Measurements from ENCODE around the gene STK38. TPM values are rescaled to one million over a fixed set of nuclear protein-coding genes. Genes with fewer than 3 reads are reported as not detected.

Gene STK38
- total RNA-seq, 1 experiment from 2014 or later = 27.5 TPM

DNA sequence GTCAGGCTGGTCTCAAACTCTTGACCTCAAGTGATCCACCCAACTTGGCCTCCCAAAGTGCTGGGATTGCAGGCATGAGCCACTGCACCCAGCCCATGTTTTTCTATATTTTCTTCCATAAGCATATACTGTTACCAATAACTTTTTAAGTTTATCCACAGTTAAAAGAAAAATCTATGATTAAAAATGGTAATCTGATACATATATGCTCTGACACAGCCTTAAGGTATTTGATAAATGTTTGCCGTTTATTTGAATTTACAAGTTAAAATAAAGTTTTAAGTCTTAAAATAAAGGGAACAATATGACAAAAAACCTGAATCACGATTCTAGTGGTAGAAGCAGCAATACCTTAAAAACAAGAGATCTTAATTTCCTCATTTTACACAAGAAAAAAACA, 5.2 kb downstream of the STK38 start:
- Mint-ChIP-seq H3K27me3 (ENCODE audit: insufficient read depth, unreplicated experiment) (no peaks in the 10 kb centered on the region), H3K27ac (ENCODE audit: unreplicated experiment) (no peak overlapping the region), H3K9me3 (ENCODE audit: unreplicated experiment) (no peaks in the 10 kb centered on the region), H3K4me1 (ENCODE audit: low read depth, unreplicated experiment) (peaks cover 8% of the 10 kb centered on the region), H3K4me3 (ENCODE audit: unreplicated experiment) (no peak overlapping the region), H3K36me3 (ENCODE audit: insufficient read depth, unreplicated experiment) (peaks cover 38% of the 10 kb centered on the region)
- H3K9me3 ChIP-seq = no peaks in the 10 kb centered on the region
- ChIA-PET CTCF (interaction anchor here (0.7 kb wide), 1 partner anchor 14 kb away, joined by 3 read pairs; no protein-coding TSS in a partner anchor), POLR2A (interaction anchor here (0.7 kb wide), 1 partner anchor 781 kb away, joined by 4 read pairs; no protein-coding TSS in a partner anchor)
- H3K36me3 ChIP-seq (ENCODE audit: control insufficient read depth, insufficient read depth, low read length) = no peaks in the 10 kb centered on the region
- intact Hi-C loops (cut with micrococcal nuclease; ENCODE audit: unreplicated experiment) = no loop called here
- peaks cover 6% of the 10 kb centered on the region; the same call in 1 of the 2 replicates for H3K4me1 ChIP-seq
- no peak for DNase-seq
- H3K4me3 ChIP-seq (ENCODE audit: low read depth, low read length) = no peak overlapping the region
- BruUV-seq (replicated peaks) = no TSS peak
- TF ChIP-seq, protein P1, sequence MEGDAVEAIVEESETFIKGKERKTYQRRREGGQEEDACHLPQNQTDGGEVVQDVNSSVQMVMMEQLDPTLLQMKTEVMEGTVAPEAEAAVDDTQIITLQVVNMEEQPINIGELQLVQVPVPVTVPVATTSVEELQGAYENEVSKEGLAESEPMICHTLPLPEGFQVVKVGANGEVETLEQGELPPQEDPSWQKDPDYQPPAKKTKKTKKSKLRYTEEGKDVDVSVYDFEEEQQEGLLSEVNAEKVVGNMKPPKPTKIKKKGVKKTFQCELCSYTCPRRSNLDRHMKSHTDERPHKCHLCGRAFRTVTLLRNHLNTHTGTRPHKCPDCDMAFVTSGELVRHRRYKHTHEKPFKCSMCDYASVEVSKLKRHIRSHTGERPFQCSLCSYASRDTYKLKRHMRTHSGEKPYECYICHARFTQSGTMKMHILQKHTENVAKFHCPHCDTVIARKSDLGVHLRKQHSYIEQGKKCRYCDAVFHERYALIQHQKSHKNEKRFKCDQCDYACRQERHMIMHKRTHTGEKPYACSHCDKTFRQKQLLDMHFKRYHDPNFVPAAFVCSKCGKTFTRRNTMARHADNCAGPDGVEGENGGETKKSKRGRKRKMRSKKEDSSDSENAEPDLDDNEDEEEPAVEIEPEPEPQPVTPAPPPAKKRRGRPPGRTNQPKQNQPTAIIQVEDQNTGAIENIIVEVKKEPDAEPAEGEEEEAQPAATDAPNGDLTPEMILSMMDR (IDR thresholded peaks at IDR 0.05; ENCODE audit: insufficient read depth in 1 of 2, low read depth in 1 of 2, low read length in 1 of 2, severe bottlenecking in 1 of 2, unreplicated experiment in 1 of 2) = no peak
- no peaks in the 10 kb centered on the region for H3K27me3 ChIP-seq (replicated peaks; ENCODE audit: control insufficient read depth, insufficient read depth, low read length)

DNA sequence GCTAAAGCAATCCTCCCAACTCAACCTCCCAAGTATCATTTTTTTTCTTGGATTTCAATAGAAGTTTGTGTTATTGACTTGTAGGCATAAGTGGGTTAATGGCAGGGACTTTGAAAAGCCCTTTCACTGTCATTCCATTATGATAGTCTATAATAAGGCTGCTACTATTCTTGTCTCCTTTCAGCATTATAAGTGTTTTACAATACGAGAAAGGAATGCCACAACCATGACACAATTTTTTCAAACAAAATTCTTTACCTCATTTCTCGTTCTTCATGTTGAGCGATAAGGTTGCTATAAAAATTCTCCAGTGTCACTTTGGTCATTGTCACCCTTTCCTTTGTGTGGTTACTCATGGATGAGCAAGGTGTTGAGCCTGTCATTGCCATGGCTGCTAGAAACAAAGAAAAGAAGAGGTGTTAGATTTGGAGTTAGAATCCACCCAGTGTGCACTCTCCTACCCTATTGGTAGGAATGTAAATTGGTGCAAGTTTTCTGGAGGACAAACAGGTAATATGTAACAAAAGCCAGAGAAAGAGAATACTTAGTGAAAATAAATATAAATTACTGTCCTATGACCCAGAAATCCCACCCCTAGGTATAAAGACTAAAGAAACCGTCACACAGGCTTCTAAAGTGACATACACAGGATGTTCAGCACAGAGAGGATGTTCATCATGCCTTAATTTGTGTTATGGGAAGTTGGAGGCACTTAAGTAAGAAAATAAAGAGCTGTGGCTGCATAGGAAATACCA, 7.3 kb downstream of the STK38 start:
- no peak overlapping the region for H3K27ac Mint-ChIP-seq (ENCODE audit: unreplicated experiment)
- ChIA-PET POLR2A (no interaction called here), CTCF (no interaction called here)
- no peaks in the 10 kb centered on the region for H3K9me3 Mint-ChIP-seq (ENCODE audit: unreplicated experiment)
- intact Hi-C loops (cut with micrococcal nuclease; ENCODE audit: unreplicated experiment) = no loop called here
- H3K36me3 Mint-ChIP-seq (ENCODE audit: insufficient read depth, unreplicated experiment) = peaks cover 38% of the 10 kb centered on the region
- Histone ChIP-seq H3K4me1 (no peaks in the 10 kb centered on the region), H3K36me3 (ENCODE audit: control insufficient read depth, insufficient read depth, low read length) (no peaks in the 10 kb centered on the region), H3K9me3 (no peaks in the 10 kb centered on the region), H3K27me3 (replicated peaks; ENCODE audit: control insufficient read depth, insufficient read depth, low read length) (no peaks in the 10 kb centered on the region), H3K4me3 (ENCODE audit: low read depth, low read length) (no peak overlapping the region)
- TF ChIP-seq, protein P1 (IDR thresholded peaks at IDR 0.05; ENCODE audit: insufficient read depth in 1 of 2, low read depth in 1 of 2, low read length in 1 of 2, severe bottlenecking in 1 of 2, unreplicated experiment in 1 of 2) = peak in 1 of 2 experiments; percentile 7
- H3K4me3 Mint-ChIP-seq (ENCODE audit: unreplicated experiment) = no peak overlapping the region
- DNase-seq = peak in 1 of 2 experiments; percentile 15
- H3K27me3 Mint-ChIP-seq (ENCODE audit: insufficient read depth, unreplicated experiment) = no peaks in the 10 kb centered on the region
- no TSS peak for BruUV-seq (replicated peaks)
- H3K4me1 Mint-ChIP-seq (ENCODE audit: low read depth, unreplicated experiment) = no peaks in the 10 kb centered on the region

DNA sequence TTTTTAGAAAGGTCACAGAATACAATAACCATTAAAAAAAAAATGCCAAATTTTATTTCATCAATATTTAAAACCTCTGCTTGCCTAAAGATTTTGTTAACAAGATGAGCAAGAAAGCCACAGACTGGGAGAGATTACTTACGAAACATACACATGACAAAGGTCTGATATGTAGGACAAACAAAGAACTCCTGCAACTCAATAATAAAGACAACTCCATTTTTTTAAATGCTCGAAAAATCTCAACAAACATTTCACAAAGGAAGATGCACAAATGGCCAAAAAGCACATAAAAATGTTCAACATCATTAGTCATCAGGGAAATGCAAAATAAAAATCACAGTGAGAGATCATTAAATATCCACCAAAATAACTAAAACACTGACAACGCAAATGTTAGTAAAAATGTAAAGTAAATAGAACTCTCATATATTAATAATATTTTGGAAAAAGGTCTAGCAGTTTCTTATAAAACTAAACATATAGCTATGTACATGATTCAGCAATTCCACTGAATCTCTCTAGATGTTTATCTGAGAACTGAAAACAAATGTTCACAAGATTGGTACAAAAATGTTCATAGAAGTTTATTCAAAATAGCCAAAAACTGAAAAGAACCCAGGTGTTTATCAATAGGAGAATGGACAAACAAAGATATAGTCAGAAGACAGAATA, 10.3 kb downstream of the STK38 start:
- DNase-seq = no peak
- intact Hi-C loops (cut with micrococcal nuclease; ENCODE audit: unreplicated experiment) = no loop called here
- Mint-ChIP-seq H3K27ac (ENCODE audit: unreplicated experiment) (no peak overlapping the region), H3K4me3 (ENCODE audit: unreplicated experiment) (no peak overlapping the region), H3K9me3 (ENCODE audit: unreplicated experiment) (no peaks in the 10 kb centered on the region), H3K4me1 (ENCODE audit: low read depth, unreplicated experiment) (no peaks in the 10 kb centered on the region), H3K27me3 (ENCODE audit: insufficient read depth, unreplicated experiment) (no peaks in the 10 kb centered on the region), H3K36me3 (ENCODE audit: insufficient read depth, unreplicated experiment) (peaks cover 36% of the 10 kb centered on the region)
- Histone ChIP-seq H3K36me3 (ENCODE audit: control insufficient read depth, insufficient read depth, low read length) (no peaks in the 10 kb centered on the region), H3K4me1 (no peaks in the 10 kb centered on the region), H3K9me3 (no peaks in the 10 kb centered on the region), H3K4me3 (ENCODE audit: low read depth, low read length) (no peak overlapping the region), H3K27me3 (replicated peaks; ENCODE audit: control insufficient read depth, insufficient read depth, low read length) (no peaks in the 10 kb centered on the region)
- no TSS peak for BruUV-seq (replicated peaks)
- ChIA-PET CTCF (no interaction called here), POLR2A (no interaction called here)
- TF ChIP-seq, protein P1 (IDR thresholded peaks at IDR 0.05; ENCODE audit: insufficient read depth in 1 of 2, low read depth in 1 of 2, low read length in 1 of 2, severe bottlenecking in 1 of 2, unreplicated experiment in 1 of 2) = no peak

Data from Caco-2 (cell line).